ENCODE measurements around the gene REEP1. TPM values are rescaled to one million over a fixed set of nuclear protein-coding genes. Genes with fewer than 3 reads are reported as not detected.

REEP1 gene
- total and polyA plus RNA-seq, 4 experiments from 2014 or later, result 0.15 TPM; not detected in 3

DNA sequence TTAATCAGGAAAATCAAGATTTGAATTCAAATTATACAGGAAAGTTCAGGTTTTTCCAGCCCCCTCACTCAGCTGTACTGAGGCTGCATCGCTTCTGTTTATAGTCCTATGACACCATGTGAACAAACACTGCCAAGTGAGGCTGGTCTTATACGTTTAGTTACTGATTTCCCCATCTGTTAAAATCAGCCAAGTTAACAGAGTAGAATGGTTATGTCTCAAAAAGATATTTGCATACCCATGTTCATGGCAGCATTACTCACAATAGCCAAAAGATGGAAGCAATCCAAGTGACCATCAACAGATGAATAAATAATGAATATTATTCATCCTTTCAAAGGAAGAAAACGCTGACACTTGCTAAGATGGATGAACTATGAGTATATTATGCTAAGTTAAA is 43.8 kb downstream of the REEP1 start:
- Histone ChIP-seq H3K27ac (ENCODE audit: low read depth, low read length) (no peak overlapping the region), H3K4me1 (ENCODE audit: insufficient read depth, low read length) (no peaks in the 10 kb centered on the region), H3K4me3 (ENCODE audit: low read length in 2 of 2) (no peak overlapping the region), H3K9me3 (ENCODE audit: control insufficient read depth in 1 of 2, low read length in 2 of 2) (no peaks in the 10 kb centered on the region), H3K36me3 (ENCODE audit: insufficient read depth, low read length) (no peaks in the 10 kb centered on the region), H3K27me3 (ENCODE audit: insufficient read depth, low read length) (peaks cover 3% of the 10 kb centered on the region)
- Mint-ChIP-seq H3K27ac (no peak overlapping the region), H3K27me3 (peaks cover 9 to 13% of the 10 kb centered on the region in 2 donors), H3K4me1 (no peaks in the 10 kb centered on the region), H3K4me3 (no peak overlapping the region), H3K36me3 (no peaks in the 10 kb centered on the region), H3K9me3 (peaks cover 0 to 2% (median 0%) of the 10 kb centered on the region in 8 donors)
- intact Hi-C loops (cut with micrococcal nuclease), result no loop called here
- ChIA-PET POLR2A (ENCODE audit: partially characterized antibody) (no interaction called here), CTCF (ENCODE audit: partially characterized antibody) (no interaction called here)
- DNase-seq, result no peak

GRCh38 chr2:86292571-86293515 is 44.6 kb downstream of the REEP1 start:
- no peak for DNase-seq
- intact Hi-C loops (cut with micrococcal nuclease), result no loop called here
- Histone ChIP-seq H3K36me3 (ENCODE audit: insufficient read depth, low read length) (no peaks in the 10 kb centered on the region), H3K4me3 (ENCODE audit: low read length in 2 of 2) (no peak overlapping the region), H3K27me3 (ENCODE audit: insufficient read depth, low read length) (no peaks in the 10 kb centered on the region), H3K4me1 (ENCODE audit: insufficient read depth, low read length) (no peaks in the 10 kb centered on the region), H3K9me3 (ENCODE audit: control insufficient read depth in 1 of 2, low read length in 2 of 2) (no peaks in the 10 kb centered on the region), H3K27ac (ENCODE audit: low read depth, low read length) (no peak overlapping the region)
- H3K27me3 Mint-ChIP-seq, result peaks cover 9 to 11% of the 10 kb centered on the region in 2 donors
- CTCF ChIA-PET (ENCODE audit: partially characterized antibody), result no interaction called here
- H3K36me3 Mint-ChIP-seq, result no peaks in the 10 kb centered on the region
- H3K4me1 Mint-ChIP-seq, result no peaks in the 10 kb centered on the region
- H3K27ac Mint-ChIP-seq, result no peak overlapping the region
- POLR2A ChIA-PET (ENCODE audit: partially characterized antibody), result no interaction called here
- H3K4me3 Mint-ChIP-seq, result no peak overlapping the region
- H3K9me3 Mint-ChIP-seq, result peaks cover 0 to 2% (median 0%) of the 10 kb centered on the region in 8 donors

- CTCF ChIA-PET (ENCODE audit: partially characterized antibody), result no interaction called here
- H3K4me1 Mint-ChIP-seq, result no peaks in the 10 kb centered on the region
These were observed 46.1 kb downstream of the REEP1 start for GRCh38 chr2:86291328-86291662.

DNA sequence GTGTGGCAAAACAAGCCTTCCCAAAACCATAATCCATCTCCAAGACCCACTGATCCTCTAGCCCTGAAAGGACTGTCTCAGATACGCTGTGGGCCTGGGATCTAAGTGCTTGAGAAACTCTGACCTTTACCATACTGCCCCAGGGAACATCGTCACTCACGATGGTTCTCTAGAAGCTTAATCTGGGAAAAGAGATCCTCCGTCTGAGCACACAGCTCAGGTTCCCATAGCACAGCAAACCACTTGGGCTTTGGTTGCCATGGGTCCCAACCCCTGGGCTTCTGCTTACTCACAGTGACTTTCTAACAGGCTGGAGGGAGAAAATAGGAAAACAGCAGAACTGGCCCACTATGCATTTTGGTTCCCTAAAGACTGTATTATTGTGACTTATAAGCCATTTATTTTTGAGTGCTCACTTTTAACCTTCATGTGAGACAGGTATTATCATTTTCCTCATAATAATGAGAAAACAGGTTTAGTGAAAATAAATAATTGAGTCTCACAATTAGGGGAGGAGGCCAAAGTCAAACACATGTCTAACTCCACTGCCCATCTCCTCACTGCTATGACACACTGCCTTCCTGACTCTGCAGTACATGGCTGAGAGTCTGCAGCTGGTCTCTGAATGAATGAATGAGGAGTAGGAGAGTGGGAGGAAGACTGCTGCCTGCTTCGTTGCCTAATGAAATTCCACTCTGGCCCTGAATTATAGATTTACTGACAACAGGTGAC is 46.7 kb downstream of the REEP1 start:
- Histone ChIP-seq H3K27ac (ENCODE audit: low read depth, low read length) (no peak overlapping the region), H3K9me3 (ENCODE audit: control insufficient read depth in 1 of 2, low read length in 2 of 2) (no peaks in the 10 kb centered on the region), H3K36me3 (ENCODE audit: insufficient read depth, low read length) (no peaks in the 10 kb centered on the region), H3K4me3 (ENCODE audit: low read length in 2 of 2) (no peak overlapping the region), H3K4me1 (ENCODE audit: insufficient read depth, low read length) (no peaks in the 10 kb centered on the region), H3K27me3 (ENCODE audit: insufficient read depth, low read length) (no peaks in the 10 kb centered on the region)
- intact Hi-C loops (cut with micrococcal nuclease), result no loop called here
- ChIA-PET POLR2A (ENCODE audit: partially characterized antibody) (no interaction called here), CTCF (ENCODE audit: partially characterized antibody) (no interaction called here)
- no peaks in the 10 kb centered on the region for H3K36me3 Mint-ChIP-seq
- H3K4me3 Mint-ChIP-seq, result no peak overlapping the region
- H3K27ac Mint-ChIP-seq, result no peak overlapping the region
- H3K27me3 Mint-ChIP-seq, result peaks cover 6 to 10% of the 10 kb centered on the region in 2 donors
- H3K9me3 Mint-ChIP-seq, result no peaks in the 10 kb centered on the region
- no peaks in the 10 kb centered on the region for H3K4me1 Mint-ChIP-seq
- DNase-seq, result no peak

More at GRCh38 chr2:86291328-86291662, 46.1 kb downstream of the REEP1 start:
- Mint-ChIP-seq H3K27ac (no peak overlapping the region), H3K36me3 (no peaks in the 10 kb centered on the region), H3K9me3 (no peaks in the 10 kb centered on the region), H3K4me3 (no peak overlapping the region), H3K27me3 (peaks cover 7 to 10% of the 10 kb centered on the region in 2 donors)
- Histone ChIP-seq H3K36me3 (ENCODE audit: insufficient read depth, low read length) (no peaks in the 10 kb centered on the region), H3K4me3 (ENCODE audit: low read length in 2 of 2) (no peak overlapping the region), H3K27ac (ENCODE audit: low read depth, low read length) (no peak overlapping the region), H3K9me3 (ENCODE audit: control insufficient read depth in 1 of 2, low read length in 2 of 2) (no peaks in the 10 kb centered on the region), H3K27me3 (ENCODE audit: insufficient read depth, low read length) (no peaks in the 10 kb centered on the region), H3K4me1 (ENCODE audit: insufficient read depth, low read length) (no peaks in the 10 kb centered on the region)
- POLR2A ChIA-PET (ENCODE audit: partially characterized antibody), result no interaction called here
- DNase-seq, result no peak
- intact Hi-C loops (cut with micrococcal nuclease), result no loop called here

DNA sequence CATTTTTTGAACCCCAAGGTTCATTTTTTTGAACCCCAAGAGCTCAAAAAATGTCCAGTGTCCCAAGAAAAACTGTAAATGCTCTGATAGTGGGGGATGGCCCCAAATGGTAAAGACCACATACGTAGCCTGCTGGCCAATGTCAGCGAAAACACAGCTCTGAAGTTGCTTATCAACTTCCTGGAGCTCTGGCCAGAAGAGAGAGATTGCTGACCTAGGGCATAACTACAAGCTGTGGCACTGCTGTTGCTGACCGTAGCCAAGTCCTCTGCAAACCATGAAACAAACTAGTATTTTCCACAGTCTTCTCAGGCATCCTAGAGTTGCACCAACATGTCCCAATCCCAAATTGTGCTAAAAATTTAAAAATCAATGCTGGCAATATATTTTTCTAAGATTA is 50.9 kb downstream of the REEP1 start:
- Histone ChIP-seq H3K27ac (ENCODE audit: low read depth, low read length) (no peak overlapping the region), H3K36me3 (ENCODE audit: insufficient read depth, low read length) (no peaks in the 10 kb centered on the region), H3K27me3 (ENCODE audit: insufficient read depth, low read length) (no peaks in the 10 kb centered on the region), H3K4me3 (ENCODE audit: low read length in 2 of 2) (no peak overlapping the region), H3K4me1 (ENCODE audit: insufficient read depth, low read length) (no peaks in the 10 kb centered on the region), H3K9me3 (ENCODE audit: control insufficient read depth in 1 of 2, low read length in 2 of 2) (no peaks in the 10 kb centered on the region)
- no peak overlapping the region for H3K4me3 Mint-ChIP-seq
- no peaks in the 10 kb centered on the region for H3K9me3 Mint-ChIP-seq
- no peaks in the 10 kb centered on the region for H3K4me1 Mint-ChIP-seq
- intact Hi-C loops (cut with micrococcal nuclease), result no loop called here
- CTCF ChIA-PET (ENCODE audit: partially characterized antibody), result interaction anchor here (0.6 kb wide), 1 partner anchor 1354 kb away, joined by 4 read pairs; no protein-coding TSS in a partner anchor
- no peaks in the 10 kb centered on the region for H3K36me3 Mint-ChIP-seq
- no peak overlapping the region for H3K27ac Mint-ChIP-seq
- peaks cover 10 to 12% of the 10 kb centered on the region in 2 donors for H3K27me3 Mint-ChIP-seq
- DNase-seq, result no peak
- POLR2A ChIA-PET (ENCODE audit: partially characterized antibody), result no interaction called here

DNA sequence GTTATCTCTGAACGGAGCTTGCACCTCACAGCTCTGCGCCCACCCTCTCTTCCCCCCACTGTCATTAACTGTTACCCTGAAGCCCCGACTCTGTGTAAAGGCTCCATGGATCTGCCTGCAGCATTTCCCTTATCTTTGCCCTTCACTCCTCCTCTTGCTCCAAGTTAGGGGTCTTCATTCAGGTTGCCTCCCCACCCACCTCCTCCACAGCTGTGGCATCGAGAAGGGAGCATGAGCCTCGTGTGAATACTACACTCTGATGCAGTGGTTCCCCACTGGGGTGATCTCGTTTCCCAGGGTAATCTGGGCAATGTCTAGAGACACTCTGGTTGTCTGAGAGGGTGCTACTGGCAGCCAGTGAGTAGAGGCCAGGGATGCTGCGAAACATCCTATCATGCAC is 51.4 kb downstream of the REEP1 start:
- H3K27me3 Mint-ChIP-seq, result peaks cover 7 to 12% of the 10 kb centered on the region in 2 donors
- Histone ChIP-seq H3K36me3 (ENCODE audit: insufficient read depth, low read length) (no peaks in the 10 kb centered on the region), H3K9me3 (ENCODE audit: control insufficient read depth in 1 of 2, low read length in 2 of 2) (no peaks in the 10 kb centered on the region), H3K4me3 (ENCODE audit: low read length in 2 of 2) (no peak overlapping the region), H3K4me1 (ENCODE audit: insufficient read depth, low read length) (no peaks in the 10 kb centered on the region), H3K27ac (ENCODE audit: low read depth, low read length) (no peak overlapping the region), H3K27me3 (ENCODE audit: insufficient read depth, low read length) (no peaks in the 10 kb centered on the region)
- no peaks in the 10 kb centered on the region for H3K4me1 Mint-ChIP-seq
- ChIA-PET POLR2A (ENCODE audit: partially characterized antibody) (no interaction called here), CTCF (ENCODE audit: partially characterized antibody) (no interaction called here)
- no peak overlapping the region for H3K4me3 Mint-ChIP-seq
- H3K9me3 Mint-ChIP-seq, result no peaks in the 10 kb centered on the region
- H3K27ac Mint-ChIP-seq, result no peak overlapping the region
- intact Hi-C loops (cut with micrococcal nuclease), result no loop called here
- no peaks in the 10 kb centered on the region for H3K36me3 Mint-ChIP-seq
- DNase-seq, result no peak

DNA sequence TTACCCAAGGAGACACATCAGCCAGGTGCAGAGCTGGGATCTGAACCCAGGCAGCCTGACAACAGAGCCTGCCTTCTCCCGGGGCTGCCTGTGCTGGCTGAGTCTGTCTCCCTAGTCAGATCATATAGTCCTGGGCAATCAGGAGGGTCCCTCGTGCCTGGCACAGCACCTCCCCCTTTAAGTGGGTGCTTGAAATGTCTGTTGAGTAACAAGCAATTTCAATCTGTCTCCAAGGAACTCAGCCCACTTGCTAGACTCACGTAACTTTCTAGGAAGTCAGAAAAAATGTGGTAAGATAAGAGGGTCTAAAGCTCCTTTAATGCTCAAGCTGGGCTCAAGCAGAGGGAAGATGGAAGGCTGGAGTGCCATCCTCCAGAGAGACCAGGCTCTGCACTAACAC is 51.9 kb downstream of the REEP1 start:
- Mint-ChIP-seq H3K27ac (no peak overlapping the region), H3K36me3 (no peaks in the 10 kb centered on the region), H3K4me3 (no peak overlapping the region), H3K27me3 (peaks cover 7 to 12% of the 10 kb centered on the region in 2 donors), H3K9me3 (no peaks in the 10 kb centered on the region), H3K4me1 (no peaks in the 10 kb centered on the region)
- Histone ChIP-seq H3K9me3 (ENCODE audit: control insufficient read depth in 1 of 2, low read length in 2 of 2) (no peaks in the 10 kb centered on the region), H3K27me3 (ENCODE audit: insufficient read depth, low read length) (no peaks in the 10 kb centered on the region), H3K4me1 (ENCODE audit: insufficient read depth, low read length) (no peaks in the 10 kb centered on the region), H3K36me3 (ENCODE audit: insufficient read depth, low read length) (no peaks in the 10 kb centered on the region), H3K27ac (ENCODE audit: low read depth, low read length) (no peak overlapping the region), H3K4me3 (ENCODE audit: low read length in 2 of 2) (no peak overlapping the region)
- POLR2A ChIA-PET (ENCODE audit: partially characterized antibody), result no interaction called here
- intact Hi-C loops (cut with micrococcal nuclease), result no loop called here
- DNase-seq, result no peak
- CTCF ChIA-PET (ENCODE audit: partially characterized antibody), result no interaction called here

Data from CD4-positive, alpha-beta memory T cell (primary cell).